Measurements from ENCODE around the gene SULF2.

- TF ChIP-seq REPIN1 (CRISPR knock-in tag; IDR thresholded peaks at IDR 0.05; ENCODE audit: borderline replicate concordance, low read depth) = no peak
- TF ChIP-seq SMC3 (IDR thresholded peaks at IDR 0.05; ENCODE audit: low read length) = no peak
- TF ChIP-seq ZNF639 (CRISPR knock-in tag; conservative IDR thresholded peaks at IDR 0.05) = no peak
Observed at GRCh38 chr20:47674145-47674544, 111.1 kb downstream of the SULF2 start.

All from HepG2 (cell line).